ENCODE results near the gene KISS1.
"Not testable (repeated sequence)": the region's sequence is repeated elsewhere in the genome, so short reads cannot be mapped to it uniquely, and the experiment has no call there.

The KISS1 gene, protein sequence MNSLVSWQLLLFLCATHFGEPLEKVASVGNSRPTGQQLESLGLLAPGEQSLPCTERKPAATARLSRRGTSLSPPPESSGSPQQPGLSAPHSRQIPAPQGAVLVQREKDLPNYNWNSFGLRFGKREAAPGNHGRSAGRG

GRCh38 chr1:204196068-204196795 lies at the start of gene KISS1:
Gene KISS1 (minus strand): TSS chr1:204196491. CDS start chr1:204192876, 3,615 bp downstream.
- no peak for DNase-seq (ENCODE audit: low read depth in 2 of 2)

- no peak for DNase-seq (ENCODE audit: low read depth in 2 of 2)
Observed at GRCh38 chr1:204242920-204243319, 46.6 kb upstream of the KISS1 start.

DNA sequence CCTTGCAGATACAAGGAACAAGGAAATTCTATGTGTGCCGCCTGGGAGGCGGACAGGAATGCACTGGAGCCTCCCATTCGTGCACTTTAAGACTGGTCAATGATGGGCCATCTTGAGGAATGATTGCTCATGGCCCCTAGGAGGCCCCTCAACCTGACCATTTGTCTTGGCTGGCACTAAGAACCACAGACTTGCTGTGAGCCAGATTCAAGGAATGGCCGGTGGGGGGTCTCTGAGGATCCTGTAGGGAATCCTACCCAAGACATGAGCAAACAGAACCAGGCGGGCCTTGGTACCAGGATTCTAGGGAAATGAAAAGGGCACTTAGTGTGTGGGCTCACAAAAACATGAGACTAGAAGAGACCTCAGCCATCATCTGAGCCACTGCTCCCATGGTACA lies 45.6 kb upstream of the KISS1 start:
- DNase-seq (ENCODE audit: low read depth in 2 of 2) = no peak

DNA sequence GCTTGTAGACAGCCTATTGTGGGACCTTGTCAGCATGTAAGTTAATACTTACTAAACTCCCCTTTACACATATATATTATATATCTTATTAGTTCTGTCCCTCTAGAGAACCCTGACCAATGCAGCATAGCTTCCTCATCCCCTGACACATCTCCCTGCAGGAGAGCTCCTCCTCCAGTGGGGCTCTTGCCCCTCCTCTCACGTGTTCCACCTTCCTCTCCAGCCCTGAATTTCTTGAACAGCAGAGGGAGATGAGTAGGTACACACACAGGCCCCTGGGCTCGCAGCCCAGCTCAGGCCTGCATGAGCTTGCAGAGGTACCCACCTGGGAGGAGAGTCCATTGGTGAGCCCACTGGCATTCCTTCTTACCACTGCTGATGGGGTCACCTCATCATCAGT lies 44.8 kb upstream of the KISS1 start:
- no peak for DNase-seq (ENCODE audit: low read depth in 2 of 2)

GRCh38 chr1:204240233-204240632 lies 43.9 kb upstream of the KISS1 start:
- DNase-seq (ENCODE audit: low read depth in 2 of 2) = no peak

DNA sequence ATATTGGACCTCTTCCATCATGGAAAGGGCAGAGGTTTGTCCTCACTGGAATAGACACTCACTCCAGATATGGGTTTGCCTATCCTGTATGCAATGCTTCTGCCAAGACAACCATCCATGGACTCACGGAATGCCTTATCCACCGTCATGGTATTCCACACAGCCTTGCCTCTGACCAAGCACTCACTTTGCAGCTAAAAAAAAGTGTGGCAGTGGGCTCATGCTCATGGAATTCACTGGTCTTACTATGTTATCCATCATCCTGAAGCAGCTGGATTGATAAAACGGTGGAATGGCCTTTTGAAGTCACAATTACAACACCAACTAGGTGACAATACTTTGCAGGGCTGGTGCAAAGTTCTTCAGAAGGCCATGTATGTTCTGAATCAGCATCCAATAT lies 43.1 kb upstream of the KISS1 start:
- DNase-seq (ENCODE audit: low read depth in 2 of 2) = not testable (repeated sequence)

- DNase-seq (ENCODE audit: low read depth in 2 of 2) = not testable (repeated sequence)
Observed at GRCh38 chr1:204238520-204238919, 42.2 kb upstream of the KISS1 start.

DNA sequence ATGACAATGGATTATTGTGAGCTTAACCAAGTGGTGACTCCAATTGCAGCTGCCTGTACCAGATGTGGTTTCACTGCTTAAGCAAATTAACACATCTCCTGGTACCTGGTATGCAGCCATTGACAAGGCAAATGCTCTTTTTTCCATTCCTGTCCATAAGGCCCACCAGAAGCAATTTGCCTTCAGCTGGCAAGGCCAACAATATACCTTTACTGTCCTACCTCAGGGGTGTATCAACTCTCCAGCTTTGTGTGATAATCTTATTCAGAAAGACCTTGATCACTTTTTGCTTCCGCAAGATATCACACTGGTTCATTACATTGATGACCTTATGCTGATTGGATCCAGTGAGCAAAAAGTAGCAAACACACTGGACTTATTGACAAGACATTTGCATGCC lies 41.2 kb upstream of the KISS1 start:
- not testable (repeated sequence) for DNase-seq (ENCODE audit: low read depth in 2 of 2)

DNA sequence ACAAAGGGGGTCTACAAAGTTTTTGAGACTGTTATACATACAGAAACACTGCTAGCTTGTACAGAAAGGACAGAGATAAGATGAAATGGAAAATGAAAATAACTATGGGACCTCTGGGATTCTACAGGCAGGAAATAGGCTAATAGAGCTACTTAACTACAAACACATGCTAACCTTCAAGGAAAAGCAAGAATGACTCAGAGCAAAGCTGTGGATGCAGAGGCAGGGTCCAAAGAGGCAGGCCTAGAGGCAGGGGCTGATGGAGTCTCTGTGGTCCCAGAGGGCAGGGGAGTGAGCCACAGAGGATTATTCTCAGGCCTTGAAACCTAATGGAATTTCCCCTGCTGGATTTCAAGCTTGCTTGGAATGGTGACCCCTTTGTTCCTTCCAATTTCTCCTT lies 36.2 kb upstream of the KISS1 start:
- DNase-seq (ENCODE audit: low read depth in 2 of 2) = no peak

GRCh38 chr1:204230211-204230610 lies 33.9 kb upstream of the KISS1 start:
- no peak for DNase-seq (ENCODE audit: low read depth in 2 of 2)

DNA sequence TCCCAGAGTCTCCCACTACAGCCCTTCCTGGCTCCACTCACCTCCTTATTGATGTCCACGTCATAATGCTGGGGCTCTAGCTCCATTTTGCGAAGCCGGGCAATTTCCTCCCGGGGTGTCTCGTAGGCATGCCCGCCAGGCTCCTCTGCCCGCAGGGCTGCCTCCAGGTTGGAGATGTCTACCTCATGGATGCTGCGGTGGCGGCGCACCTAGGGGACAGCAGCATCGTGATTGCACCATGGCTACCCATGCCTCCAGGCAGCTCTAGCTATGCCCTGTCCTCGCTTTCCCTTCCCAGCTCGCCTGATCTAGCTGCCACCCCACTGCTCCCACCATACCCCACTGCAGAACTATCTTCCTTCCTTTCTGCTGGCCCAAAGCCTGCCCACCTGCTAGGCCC lies 32.6 kb upstream of the KISS1 start:
- DNase-seq (ENCODE audit: low read depth in 2 of 2) = no peak

GRCh38 chr1:204227996-204228785 lies 31.9 kb upstream of the KISS1 start:
- DNase-seq (ENCODE audit: low read depth in 2 of 2) = no peak

- DNase-seq (ENCODE audit: low read depth in 2 of 2) = no peak
Observed at GRCh38 chr1:204227351-204227750, 31.1 kb upstream of the KISS1 start.

DNA sequence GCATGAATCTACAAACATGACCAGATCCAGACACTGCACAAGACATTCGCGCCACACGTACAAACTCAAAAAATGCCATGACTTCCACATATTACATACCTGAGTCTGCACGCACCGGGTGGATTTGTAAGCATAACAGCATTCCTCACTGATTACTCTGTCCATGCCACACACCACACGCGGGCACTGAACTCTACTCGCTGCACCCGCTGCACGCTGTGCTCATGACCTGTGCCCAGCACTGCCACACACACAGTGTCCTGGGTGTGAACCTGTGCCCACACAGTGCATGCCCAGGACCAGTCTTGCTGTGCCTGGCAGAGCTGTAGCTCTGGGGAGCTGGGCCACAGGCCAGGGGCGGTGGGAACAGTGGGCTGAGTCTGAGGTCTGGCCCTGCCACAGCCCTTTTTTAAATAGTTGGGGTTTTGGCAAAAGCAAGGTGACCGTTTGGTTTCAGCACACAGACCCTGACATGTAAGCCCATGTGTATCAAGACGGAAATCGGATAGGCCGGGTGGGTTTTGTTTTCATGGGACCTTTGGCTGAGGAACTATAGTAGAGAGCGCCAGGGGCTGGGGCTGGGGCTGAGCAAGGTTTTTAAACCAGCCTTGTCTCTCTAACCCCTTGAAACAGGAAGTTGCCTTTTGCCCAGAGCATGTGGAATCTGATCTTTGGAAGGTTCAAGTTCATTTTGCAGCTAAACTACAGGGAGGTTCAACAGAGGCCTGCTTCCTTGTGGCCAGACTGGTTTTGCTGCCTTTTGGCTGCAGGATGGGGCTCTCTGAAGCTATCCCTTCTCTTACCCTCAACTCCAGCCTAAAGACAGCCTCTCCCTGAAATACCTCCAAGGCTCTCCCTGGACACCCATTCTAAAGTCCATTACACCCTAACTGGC lies 29.8 kb upstream of the KISS1 start:
- no peak for DNase-seq (ENCODE audit: low read depth in 2 of 2)

- DNase-seq (ENCODE audit: low read depth in 2 of 2) = no peak
Observed at GRCh38 chr1:204224655-204225054, 28.4 kb upstream of the KISS1 start.

DNA sequence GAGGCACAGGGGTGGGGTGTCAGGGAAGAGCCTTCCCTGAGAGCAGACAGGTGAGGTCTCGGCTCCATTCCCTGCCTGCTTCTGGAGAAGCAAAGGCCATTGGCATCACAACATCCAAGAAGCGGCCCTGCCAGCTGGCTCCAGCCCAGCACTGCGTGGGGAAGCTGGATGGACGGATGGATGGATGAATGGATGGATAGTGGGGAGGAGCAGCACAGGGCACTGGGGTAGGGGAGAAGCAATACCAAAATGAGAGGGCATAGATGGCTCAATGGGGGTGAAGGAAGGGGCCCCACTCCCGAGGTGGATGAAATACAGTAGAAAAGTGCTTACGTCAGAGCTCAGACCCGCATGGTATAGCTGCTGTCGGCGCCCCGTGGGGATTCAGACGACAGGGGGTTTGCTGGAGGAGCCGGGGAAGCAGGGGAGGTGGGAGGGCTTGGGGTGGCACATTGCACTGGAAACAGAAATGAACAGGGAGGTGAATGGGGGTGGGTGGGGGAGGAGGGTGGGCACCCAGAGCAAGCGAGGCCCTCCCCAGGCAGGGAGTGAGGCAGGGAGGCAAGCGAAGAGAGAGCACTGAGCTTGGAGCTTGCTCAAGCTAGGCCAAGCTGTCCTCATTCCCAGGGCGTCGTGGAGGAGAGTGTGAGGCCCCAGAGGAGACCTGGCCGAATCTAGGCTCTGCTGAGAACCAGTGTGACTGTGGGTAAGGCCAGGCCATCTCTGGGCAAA lies 27.0 kb upstream of the KISS1 start:
- no peak for DNase-seq (ENCODE audit: low read depth in 2 of 2)

GRCh38 chr1:204222764-204223055 lies 26.4 kb upstream of the KISS1 start:
- no peak for DNase-seq (ENCODE audit: low read depth in 2 of 2)

GRCh38 chr1:204222006-204222763 lies 25.9 kb upstream of the KISS1 start:
- DNase-seq (ENCODE audit: low read depth in 2 of 2) = no peak

- no peak for DNase-seq (ENCODE audit: low read depth in 2 of 2)
Observed at GRCh38 chr1:204221271-204221670, 25.0 kb upstream of the KISS1 start.

DNA sequence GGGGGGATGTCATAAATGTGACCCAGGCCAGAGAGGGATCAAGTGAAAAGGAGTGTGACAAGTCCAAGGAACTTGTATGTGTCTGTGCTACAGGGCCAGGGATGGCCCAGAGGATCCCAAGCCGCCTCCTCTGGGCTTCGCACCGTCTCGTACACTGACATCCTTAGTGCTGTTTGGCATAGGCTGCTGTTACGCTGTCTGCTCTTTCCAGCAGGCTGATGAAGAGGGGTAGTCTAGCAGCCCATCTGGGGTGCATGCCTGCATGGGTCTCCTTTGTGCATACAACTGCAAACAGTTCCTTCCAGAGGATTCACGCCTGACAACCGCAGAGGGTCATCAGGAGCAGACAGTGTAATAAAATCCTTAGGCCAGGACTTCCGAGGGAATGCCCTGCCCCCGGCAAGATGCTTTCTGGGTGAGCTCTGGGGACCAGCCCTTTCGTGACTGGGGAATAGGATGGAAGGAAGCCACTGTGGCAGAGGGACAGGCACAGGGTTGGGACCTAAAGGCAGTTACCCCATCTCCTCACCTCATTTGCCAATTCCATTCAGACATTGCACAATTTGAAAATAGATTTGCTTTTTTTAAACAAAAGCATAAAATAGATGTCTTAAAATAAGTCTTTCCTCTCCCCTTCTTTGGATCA lies 23.8 kb upstream of the KISS1 start:
- no peak for DNase-seq (ENCODE audit: low read depth in 2 of 2)

All from stimulated activated CD4-positive, alpha-beta T cell treated with anti-CD3 and anti-CD28 coated beads, Interleukin-12 subunit alpha, Interleukin-12 subunit beta, amount 100 ng/mL, for 24 hours (primary cell).